ENCODE measurements around the gene LRRC23. TPM values are rescaled to one million over a fixed set of nuclear protein-coding genes. Genes with fewer than 3 reads are reported as not detected.

The LRRC23 gene
- total and polyA plus RNA-seq, 2 of the 13 experiments (the other 11 are each of a cell fraction or from before 2014, with no cell fraction given) = 6.0 to 7.8 TPM

DNA sequence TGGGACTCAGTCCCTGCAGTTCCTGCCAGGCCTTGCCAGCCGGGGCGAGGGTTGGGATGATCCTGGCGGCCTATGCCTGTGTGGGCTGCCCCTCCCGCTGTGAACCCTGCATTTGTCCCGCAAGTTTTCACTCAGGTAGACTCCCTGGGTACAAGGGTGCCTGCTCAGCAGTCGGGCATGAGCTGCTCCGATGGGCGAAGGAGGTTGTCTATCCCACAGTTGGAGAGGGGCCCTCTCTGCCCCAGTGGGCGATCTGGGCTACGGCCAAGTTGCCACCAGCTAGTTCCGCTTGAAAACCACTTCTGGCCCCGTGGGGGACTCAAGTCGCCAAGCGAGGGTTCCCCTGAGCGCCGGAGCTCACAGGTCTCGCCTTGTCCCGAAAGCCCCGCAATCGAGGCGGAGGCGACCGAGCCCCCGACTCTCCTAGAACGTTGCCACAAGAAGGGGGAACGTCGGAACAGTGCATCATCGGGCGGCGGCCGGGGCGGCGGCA, 37.7 kb upstream of the LRRC23 start (continued):
- TF ChIP-seq ZNF781 (CRISPR knock-in tag; IDR thresholded peaks at IDR 0.05; ENCODE audit: borderline replicate concordance, not compliant biosample characterization) = no peak
- TF ChIP-seq ZNF557 (CRISPR knock-in tag; IDR thresholded peaks at IDR 0.05) = no peak
- TF ChIP-seq, protein P1, sequence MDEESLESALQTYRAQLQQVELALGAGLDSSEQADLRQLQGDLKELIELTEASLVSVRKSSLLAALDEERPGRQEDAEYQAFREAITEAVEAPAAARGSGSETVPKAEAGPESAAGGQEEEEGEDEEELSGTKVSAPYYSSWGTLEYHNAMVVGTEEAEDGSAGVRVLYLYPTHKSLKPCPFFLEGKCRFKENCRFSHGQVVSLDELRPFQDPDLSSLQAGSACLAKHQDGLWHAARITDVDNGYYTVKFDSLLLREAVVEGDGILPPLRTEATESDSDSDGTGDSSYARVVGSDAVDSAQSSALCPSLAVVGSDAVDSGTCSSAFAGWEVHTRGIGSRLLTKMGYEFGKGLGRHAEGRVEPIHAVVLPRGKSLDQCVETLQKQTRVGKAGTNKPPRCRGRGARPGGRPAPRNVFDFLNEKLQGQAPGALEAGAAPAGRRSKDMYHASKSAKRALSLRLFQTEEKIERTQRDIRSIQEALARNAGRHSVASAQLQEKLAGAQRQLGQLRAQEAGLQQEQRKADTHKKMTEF (CRISPR knock-in tag; IDR thresholded peaks at IDR 0.05) = peak; percentile 1; the same call in 1 of the 2 replicates
- TF ChIP-seq, protein P2, sequence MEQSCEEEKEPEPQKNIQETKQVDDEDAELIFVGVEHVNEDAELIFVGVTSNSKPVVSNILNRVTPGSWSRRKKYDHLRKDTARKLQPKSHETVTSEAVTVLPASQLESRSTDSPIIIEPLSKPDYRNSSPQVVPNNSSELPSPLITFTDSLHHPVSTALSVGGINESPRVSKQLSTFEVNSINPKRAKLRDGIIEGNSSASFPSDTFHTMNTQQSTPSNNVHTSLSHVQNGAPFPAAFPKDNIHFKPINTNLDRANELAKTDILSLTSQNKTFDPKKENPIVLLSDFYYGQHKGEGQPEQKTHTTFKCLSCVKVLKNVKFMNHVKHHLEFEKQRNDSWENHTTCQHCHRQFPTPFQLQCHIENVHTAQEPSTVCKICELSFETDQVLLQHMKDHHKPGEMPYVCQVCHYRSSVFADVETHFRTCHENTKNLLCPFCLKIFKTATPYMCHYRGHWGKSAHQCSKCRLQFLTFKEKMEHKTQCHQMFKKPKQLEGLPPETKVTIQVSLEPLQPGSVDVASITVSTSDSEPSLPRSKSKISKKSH (CRISPR knock-in tag; IDR thresholded peaks at IDR 0.05; ENCODE audit: borderline replicate concordance) = no peak
- TF ChIP-seq ZNF264 (CRISPR knock-in tag; IDR thresholded peaks at IDR 0.05) = no peak
- no peak for TF ChIP-seq ZNF484 (CRISPR knock-in tag; IDR thresholded peaks at IDR 0.05; ENCODE audit: borderline replicate concordance, low read depth)
- no peak for TF ChIP-seq ZNF124 (CRISPR knock-in tag; IDR thresholded peaks at IDR 0.05)
- TF ChIP-seq TSC22D2 (CRISPR knock-in tag; IDR thresholded peaks at IDR 0.05; ENCODE audit: borderline replicate concordance) = 0 out of 2 replicates have a peak, but pooled peaks have one; percentile 18
- TF ChIP-seq RARG (CRISPR knock-in tag; IDR thresholded peaks at IDR 0.05; ENCODE audit: low read depth) = no peak
- TF ChIP-seq ZNF138 (CRISPR knock-in tag; IDR thresholded peaks at IDR 0.05; ENCODE audit: low read depth) = no peak
- TF ChIP-seq ZNF513 (CRISPR knock-in tag; conservative IDR thresholded peaks at IDR 0.05) = 0 out of 2 replicates have a peak, but pooled peaks have one; percentile 22
- TF ChIP-seq ZIK1 (CRISPR knock-in tag; IDR thresholded peaks at IDR 0.05; ENCODE audit: borderline replicate concordance, low read depth) = no peak
- TF ChIP-seq ATAD3A (CRISPR knock-in tag; IDR thresholded peaks at IDR 0.05) = no peak
- no peak for TF ChIP-seq PRPF4 (IDR thresholded peaks at IDR 0.05; ENCODE audit: low read depth, low read length, poor library complexity, severe bottlenecking)
- TF ChIP-seq ZKSCAN8 (CRISPR knock-in tag; IDR thresholded peaks at IDR 0.05; ENCODE audit: borderline replicate concordance) = no peak
- TF ChIP-seq ZNF597 (CRISPR knock-in tag; IDR thresholded peaks at IDR 0.05) = no peak
- TF ChIP-seq ZNF674 (CRISPR knock-in tag; IDR thresholded peaks at IDR 0.05; ENCODE audit: low read depth) = no peak
- TF ChIP-seq ARNT2 (CRISPR knock-in tag; IDR thresholded peaks at IDR 0.05; ENCODE audit: low read depth) = no peak; the same call in 1 of the 2 replicates
- TF ChIP-seq RNF2 (conservative IDR thresholded peaks at IDR 0.05; ENCODE audit: low read depth) = no peak
- no peak for TF ChIP-seq IRX3 (CRISPR knock-in tag; IDR thresholded peaks at IDR 0.05; ENCODE audit: borderline replicate concordance, low read depth)
- TF ChIP-seq ELF3 (CRISPR knock-in tag; IDR thresholded peaks at IDR 0.05) = 0 out of 2 replicates have a peak, but pooled peaks have one; percentile 4
- TF ChIP-seq ZNF577 (CRISPR knock-in tag; IDR thresholded peaks at IDR 0.05; ENCODE audit: borderline replicate concordance, low read depth) = no peak
- TF ChIP-seq MTERF4 (CRISPR knock-in tag; IDR thresholded peaks at IDR 0.05) = no peak
- no peak for TF ChIP-seq ZNF331 (CRISPR knock-in tag; IDR thresholded peaks at IDR 0.05)
- TF ChIP-seq ERF (CRISPR knock-in tag; IDR thresholded peaks at IDR 0.05) = no peak
